GM18858 (cell line): Measurements from ENCODE around the gene AGT.
"Not testable (repeated sequence)": the region's sequence is repeated elsewhere in the genome, so short reads cannot be mapped to it uniquely, and the experiment has no call there.

Source experiments
- ATAC-seq: cut with Tn5 transposase; IDR thresholded peaks from one replicate; pipeline ENCODE4 v1.9.1; 2021; ENCODE audit not compliant: unreplicated experiment

Gene AGT

GRCh38 chr1:230708631-230709580 lies 5.0 kb downstream of the AGT start:
- ATAC-seq: no peak

- no peak for ATAC-seq
Measured at GRCh38 chr1:230707732-230708630, 5.9 kb downstream of the AGT start.

GRCh38 chr1:230706887-230707731 lies 6.8 kb downstream of the AGT start:
- ATAC-seq: no peak

- no peak for ATAC-seq
Measured at GRCh38 chr1:230706020-230706699, 7.8 kb downstream of the AGT start.

- no peak for ATAC-seq
Measured at GRCh38 chr1:230705289-230706019, 8.5 kb downstream of the AGT start.

GRCh38 chr1:230704830-230705229 lies 9.1 kb downstream of the AGT start:
- no peak for ATAC-seq

- no peak for ATAC-seq
Measured at GRCh38 chr1:230703679-230704385, 10.1 kb downstream of the AGT start.

GRCh38 chr1:230702934-230703678 lies 10.8 kb downstream of the AGT start:
- no peak for ATAC-seq

GRCh38 chr1:230701895-230702768 lies 11.8 kb downstream of the AGT start:
- no peak for ATAC-seq

- ATAC-seq: no peak
Measured at GRCh38 chr1:230701434-230701833, 12.5 kb downstream of the AGT start.

- no peak for ATAC-seq
Measured at GRCh38 chr1:230700132-230700531, 13.8 kb downstream of the AGT start.

- no peak for ATAC-seq
Measured at GRCh38 chr1:230699716-230700115, 14.2 kb downstream of the AGT start.

- ATAC-seq: not testable (repeated sequence)
Measured at GRCh38 chr1:230698964-230699363, 15.0 kb downstream of the AGT start.

GRCh38 chr1:230698130-230698529 lies 15.8 kb downstream of the AGT start:
- no peak for ATAC-seq

- no peak for ATAC-seq
Measured at GRCh38 chr1:230696722-230697437, 17.0 kb downstream of the AGT start.

GRCh38 chr1:230696218-230696617 lies 17.7 kb downstream of the AGT start:
- no peak for ATAC-seq

GRCh38 chr1:230694991-230695390 lies 18.9 kb downstream of the AGT start:
- ATAC-seq: no peak
